T-helper 9 cell (primary cell): Measurements from ENCODE around the gene SCP2.

Source experiments
- DNase-seq: peaks from one replicate; pipeline ENCODE4 v3.0.0-alpha.2; 2020

The SCP2 gene

GRCh38 chr1:53084589-53084971, 157.5 kb downstream of the SCP2 start:
- DNase-seq, result no peak

GRCh38 chr1:53085405-53085804, 158.3 kb downstream of the SCP2 start:
- no peak for DNase-seq

GRCh38 chr1:53086491-53087070, 159.5 kb downstream of the SCP2 start:
- DNase-seq, result no peak

- DNase-seq, result no peak
Measured at GRCh38 chr1:53087332-53088285, 160.5 kb downstream of the SCP2 start.

GRCh38 chr1:53088616-53089300, 161.7 kb downstream of the SCP2 start:
- no peak for DNase-seq

- DNase-seq, result no peak
Measured at GRCh38 chr1:53089478-53090226, 162.6 kb downstream of the SCP2 start.

- DNase-seq, result no peak
Measured at GRCh38 chr1:53090227-53091147, 163.4 kb downstream of the SCP2 start.

GRCh38 chr1:53091841-53092645, 165.0 kb downstream of the SCP2 start:
- DNase-seq, result no peak

- DNase-seq, result no peak
Measured at GRCh38 chr1:53092659-53093450, 165.8 kb downstream of the SCP2 start.

- DNase-seq, result no peak
Measured at GRCh38 chr1:53093451-53093754, 166.3 kb downstream of the SCP2 start.

- DNase-seq, result no peak
Measured at GRCh38 chr1:53093778-53094532, 166.9 kb downstream of the SCP2 start.

GRCh38 chr1:53094533-53094919, 167.4 kb downstream of the SCP2 start:
- DNase-seq, result no peak
